OCI-LY1 (cell line): Measurements from ENCODE around the gene CACNB3.

Experiments
- CTCF ChIP-seq: fragments of 200-600 bp; sonication (generic), shearing (Covaris generic); IDR thresholded peaks from 2 replicates; pipeline ENCODE4 v1.5.1; 2017; ENCODE audit warnings: mild to moderate bottlenecking, antibody characterized with exemption, low read length, moderate library complexity, mixed read lengths
- EZH2 ChIP-seq: fragments of 200-600 bp; sonication (generic), shearing (Covaris generic); IDR thresholded peaks from 2 replicates; pipeline ENCODE4 v1.8.0; 2017; ENCODE audit warnings: borderline replicate concordance, mixed run types, mild to moderate bottlenecking, antibody characterized with exemption, low read length, moderate library complexity, mixed read lengths

DNA sequence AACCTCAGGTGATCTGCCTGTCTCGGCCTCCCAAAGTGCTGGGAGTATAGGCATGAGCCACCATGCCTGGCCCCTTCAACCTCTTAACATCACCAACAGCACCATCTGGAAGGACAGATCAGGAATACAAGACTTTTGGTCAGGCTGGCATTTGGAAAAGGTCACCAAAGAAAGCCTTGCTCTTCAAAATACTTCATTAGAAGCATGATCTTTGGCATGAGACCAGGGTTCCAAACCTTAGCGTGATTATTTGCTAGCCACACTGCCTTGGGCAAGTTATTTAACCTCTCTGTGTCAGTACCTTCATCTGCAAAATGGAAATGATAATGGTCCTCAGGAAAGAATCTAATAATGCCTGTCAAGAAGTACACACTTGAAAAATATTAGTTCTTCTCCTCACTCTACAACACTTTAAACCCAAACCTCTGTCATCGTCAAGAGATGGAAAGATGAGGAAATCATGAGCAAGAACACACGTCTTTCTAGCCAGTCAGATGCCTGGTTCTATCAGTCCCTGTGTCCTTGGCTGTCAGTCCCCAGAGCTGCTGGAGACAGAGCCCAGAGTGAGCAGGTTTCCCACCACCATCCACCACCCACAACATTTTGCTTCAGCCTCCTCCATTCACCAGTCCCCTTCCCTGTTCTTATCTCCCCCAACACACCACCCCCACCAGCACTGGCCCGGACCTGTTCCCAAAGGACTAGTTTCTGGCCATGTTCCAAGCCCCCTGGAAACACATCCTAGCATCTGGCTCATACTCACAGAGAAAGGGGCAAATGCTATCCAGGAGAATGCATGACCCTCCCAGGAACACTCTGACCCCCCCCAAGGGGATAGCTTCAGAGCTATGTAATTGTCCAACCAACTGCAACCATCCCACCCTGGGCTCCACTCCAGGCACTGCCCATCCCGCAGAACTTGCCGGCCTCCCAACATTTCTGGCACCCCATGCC lies 31.4 kb upstream of the CACNB3 start:
- TF ChIP-seq CTCF (no peak), EZH2 (no peak)
